ENCODE measurements around the gene TNFRSF1B.
A peak's percentile ranks its signal among the peaks of the same experiment; 100 is the strongest.

TNFRSF1B gene

DNA sequence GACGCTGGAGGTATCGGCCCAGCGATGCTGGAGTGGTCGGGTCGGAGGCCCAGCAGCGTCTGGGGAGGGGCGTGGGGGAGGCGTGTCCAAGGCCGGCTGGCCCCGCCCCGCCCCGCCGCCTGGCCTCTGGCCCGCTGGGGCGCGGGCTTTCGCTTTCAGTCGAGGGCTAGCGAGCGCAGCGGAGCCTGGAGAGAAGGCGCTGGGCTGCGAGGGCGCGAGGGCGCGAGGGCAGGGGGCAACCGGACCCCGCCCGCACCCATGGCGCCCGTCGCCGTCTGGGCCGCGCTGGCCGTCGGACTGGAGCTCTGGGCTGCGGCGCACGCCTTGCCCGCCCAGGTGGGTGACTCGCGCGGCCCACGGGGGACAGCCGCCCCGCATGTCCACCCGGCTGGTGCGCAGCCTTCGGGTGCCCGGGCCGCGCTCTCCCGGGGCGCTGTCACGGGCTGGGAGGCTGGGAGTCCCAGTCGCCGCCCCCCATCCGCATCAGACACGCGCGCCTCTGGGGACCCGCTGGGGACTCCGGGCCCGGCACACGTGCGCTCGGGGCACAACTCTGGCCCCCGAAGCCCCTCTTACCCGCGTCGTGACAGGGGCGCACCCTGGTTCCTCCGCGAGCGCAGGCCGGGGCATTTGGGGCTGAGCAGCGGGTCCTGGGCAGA, at the start of gene TNFRSF1B:
TSS of gene TNFRSF1B (plus strand) at position 158 of the 659 bp plus-strand sequence. CDS start at position 259, 101 bp downstream.
- peak; percentile 72 for DNase-seq

DNA sequence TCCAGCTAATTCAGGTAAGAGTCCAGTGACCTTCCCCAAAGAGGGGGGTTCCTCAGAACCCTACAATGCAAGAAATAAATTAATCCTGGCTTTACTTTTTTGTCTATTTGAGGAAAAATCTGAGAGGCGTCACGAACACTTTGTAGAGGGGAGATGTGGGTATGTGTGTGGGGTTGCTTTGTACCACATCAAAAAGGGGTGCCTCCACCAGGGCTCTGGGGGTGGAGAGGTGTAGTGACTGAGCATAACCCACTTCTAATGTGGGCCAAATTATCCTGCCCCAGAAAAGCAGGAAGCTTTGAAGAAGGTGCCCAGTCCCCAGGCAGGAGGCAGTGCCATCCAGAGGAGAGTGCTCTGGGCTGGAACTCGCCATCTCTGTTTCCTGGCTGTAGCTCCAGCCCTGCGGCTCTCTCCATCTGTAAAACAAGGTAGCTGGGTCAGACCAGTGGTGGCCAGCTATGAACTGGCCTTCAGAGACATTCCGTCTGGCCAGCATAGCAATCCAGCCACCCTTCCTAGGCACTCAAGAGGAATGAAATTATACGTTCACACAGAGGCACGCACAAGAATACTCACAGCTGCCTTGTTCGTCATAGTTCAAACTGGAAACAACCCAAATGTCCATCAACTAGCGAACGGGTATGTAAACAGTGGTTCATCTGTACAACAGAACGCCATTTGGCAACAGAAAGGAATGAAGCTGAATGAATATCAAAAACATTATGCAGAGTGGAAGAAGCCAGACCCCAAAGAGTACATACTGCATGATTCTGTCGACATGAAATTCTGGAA, 45.4 kb upstream of the TNFRSF1B start:
- no peak for DNase-seq

DNA sequence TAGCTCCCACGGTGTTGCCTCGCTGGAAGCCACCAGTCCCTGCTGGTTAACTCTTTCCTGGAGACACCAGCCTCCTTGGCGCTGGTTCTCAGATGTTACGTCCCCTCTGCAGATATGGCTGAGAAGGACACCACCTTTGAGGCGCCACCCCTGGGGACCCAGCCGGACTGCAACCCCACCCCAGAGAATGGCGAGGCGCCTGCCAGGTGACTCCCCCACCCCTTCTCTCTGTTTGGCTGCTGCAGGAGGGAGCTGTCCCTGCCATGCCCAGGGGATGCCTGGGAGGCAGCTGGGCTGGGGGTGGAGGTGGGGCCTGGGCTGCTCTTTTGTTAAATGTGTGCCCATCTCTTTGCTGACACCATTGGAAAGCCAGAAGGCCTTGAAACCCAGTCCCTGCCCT, 43.6 kb upstream of the TNFRSF1B start:
- DNase-seq, result no peak

DNA sequence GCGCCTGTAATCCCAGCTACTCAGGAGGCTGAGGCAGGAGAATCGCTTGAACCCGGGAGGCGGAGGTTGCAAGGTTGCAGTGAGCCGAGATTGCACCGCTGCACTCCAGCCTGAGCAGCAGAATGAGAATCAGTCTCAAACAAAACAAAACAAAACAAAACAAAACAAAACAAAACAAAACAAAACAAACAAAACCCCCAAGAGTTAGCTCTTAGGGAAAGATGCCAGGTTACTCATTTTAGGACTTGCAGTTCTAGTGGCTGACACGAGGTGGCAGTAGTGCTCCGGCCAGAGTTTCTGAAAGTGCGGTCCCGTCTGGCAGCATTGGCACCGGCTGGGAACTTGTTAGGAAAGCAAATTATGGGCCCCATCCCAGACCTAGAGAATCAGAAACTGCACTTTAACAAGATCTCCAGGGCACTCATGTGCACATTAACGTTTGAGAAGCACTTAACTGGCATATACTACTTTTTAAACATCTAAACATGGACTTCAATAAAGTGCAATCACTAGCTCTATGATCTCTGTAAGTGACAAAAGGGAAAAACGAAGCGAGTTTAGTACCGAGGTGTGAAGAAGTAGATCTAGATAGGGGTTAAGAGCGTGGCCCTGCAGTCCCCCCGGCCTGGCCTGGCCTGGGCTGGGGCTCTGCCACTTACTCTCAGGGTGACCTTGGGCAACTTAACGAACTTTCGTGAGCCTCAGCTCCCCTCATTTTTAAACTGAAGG, 41.9 kb upstream of the TNFRSF1B start:
- DNase-seq, result peak; percentile 82

DNA sequence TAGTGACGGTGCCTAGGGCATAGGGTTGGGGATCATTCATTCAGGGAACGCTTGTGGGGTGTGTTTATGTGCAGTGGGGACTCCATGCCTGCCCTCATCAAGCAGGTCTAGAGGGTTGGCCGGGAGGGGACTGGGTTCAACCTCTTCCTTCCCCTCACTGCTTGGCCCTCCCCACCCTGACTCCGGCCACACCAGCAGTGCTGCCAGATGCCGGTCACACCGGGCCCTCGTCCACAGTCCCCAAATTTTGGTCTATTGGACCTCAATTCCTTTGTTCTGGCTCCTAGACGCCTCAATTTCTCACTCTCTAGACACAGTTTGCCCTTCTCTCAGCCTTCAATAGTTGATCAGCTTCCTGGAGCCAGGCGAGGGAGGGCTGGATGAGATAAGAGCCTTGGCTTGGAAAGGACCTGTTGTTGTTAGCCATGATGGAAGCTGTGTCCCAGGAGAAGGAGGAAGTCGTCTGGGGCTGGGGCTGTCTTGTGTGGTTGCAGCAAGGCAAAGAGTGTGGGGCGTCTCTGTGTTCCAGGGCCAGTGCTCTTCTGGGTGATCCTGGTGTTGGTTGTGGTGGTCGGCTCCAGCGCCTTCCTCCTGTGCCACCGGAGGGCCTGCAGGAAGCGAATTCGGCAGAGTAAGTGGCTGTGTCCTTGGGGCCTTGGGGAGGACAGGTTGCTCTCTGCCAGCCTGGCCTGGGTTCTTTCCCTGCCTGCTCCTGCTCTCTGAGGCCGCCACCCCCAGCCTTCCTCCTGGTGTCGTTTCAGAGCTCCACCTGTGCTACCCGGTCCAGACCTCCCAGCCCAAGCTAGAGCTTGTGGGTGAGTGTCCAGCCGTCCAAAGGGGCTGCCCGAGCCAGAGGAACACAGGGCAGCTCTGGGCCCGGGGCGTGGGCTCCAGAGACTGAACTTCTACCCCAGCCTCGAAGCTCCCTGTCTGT, 41.1 kb upstream of the TNFRSF1B start:
- no peak for DNase-seq

DNA sequence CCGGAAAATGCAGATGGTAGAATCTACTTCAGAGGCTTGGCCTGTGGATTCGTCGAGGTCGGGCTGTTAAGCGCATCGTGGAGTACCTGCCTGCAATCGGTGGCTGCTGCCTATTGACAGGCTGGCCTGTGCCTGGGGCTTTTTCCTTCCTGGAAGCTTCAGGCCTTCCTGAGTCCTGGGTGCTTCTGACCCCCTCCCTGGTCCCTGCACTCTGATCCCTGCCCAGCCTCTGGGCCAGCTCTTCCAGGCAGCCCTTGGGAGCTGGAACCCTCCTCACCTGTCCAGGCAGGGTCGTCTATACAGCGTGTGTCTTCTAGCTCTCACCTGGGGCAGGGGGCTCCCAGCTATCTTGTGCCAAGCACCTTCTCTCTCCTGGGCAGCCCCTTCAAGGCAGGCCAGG, 40.0 kb upstream of the TNFRSF1B start:
- DNase-seq, result no peak

DNA sequence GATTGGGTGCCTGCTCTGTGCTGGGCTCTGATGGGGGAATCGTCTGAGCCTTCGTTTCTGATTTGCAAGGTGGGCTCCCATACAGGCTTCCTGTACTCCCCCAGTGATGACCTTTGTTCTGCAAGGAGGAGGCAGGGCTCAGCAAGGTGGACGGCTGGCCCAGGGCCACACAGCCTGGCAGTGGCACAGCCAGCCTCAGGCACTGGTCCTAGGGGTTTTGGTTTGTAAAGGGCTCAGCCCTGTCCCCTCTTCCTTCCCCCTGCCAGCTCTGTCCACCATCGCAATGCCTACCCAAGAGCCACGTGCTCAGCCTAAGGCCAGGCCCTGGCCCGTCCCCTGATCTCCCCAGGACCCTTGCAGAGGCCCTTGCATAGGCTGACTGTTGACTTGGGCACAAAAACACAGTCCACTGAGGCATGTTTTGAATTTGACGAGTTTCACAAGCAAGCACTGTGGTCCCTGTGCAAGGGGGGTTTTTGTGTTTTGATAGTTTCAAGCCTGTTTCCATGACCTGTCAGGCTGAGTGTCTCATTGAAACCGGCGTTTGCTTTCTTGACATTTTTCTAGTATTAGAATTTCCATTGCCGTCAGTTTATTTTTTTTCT, 39.5 kb upstream of the TNFRSF1B start:
- peak; percentile 52 for DNase-seq

DNA sequence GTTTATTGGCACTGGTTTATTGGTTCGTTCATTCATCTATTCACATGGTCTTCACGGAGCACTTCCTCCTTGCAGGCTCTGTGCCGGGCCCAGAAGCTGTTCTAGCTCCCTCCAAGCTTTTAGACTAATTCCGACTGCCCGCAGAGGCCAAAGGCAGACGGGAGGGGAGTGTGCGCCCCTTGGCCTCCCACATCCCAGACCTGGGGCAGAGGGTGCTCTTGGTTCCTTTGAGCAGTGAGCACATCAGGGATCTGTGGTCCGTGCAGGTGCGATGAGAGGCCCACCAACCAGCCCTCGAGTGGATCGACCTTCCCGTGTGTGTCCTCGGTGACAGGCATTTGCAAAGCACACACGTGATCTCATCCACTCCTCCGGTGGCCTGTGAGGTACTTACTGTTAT, 38.7 kb upstream of the TNFRSF1B start:
- DNase-seq, result no peak

DNA sequence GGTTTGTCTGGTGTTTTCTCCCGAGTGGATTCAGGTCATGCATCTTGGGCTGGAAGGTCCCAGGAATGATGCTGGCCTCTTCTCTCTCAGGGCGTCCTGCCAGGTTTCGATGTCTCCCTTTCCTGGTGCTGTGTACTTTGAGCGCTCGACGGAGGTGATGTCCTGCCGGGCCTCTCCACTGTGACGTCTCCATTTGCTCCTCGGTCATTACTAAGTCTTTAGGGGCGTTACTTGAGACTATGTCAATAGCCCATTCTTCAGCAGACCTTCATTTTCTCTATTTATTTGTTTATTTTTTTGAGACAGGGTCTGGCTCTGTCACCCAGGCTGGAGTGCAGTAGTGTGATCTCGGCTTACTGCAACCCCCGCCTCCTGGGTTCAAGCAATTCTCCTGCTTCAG, 37.2 kb upstream of the TNFRSF1B start:
- DNase-seq, result no peak

DNA sequence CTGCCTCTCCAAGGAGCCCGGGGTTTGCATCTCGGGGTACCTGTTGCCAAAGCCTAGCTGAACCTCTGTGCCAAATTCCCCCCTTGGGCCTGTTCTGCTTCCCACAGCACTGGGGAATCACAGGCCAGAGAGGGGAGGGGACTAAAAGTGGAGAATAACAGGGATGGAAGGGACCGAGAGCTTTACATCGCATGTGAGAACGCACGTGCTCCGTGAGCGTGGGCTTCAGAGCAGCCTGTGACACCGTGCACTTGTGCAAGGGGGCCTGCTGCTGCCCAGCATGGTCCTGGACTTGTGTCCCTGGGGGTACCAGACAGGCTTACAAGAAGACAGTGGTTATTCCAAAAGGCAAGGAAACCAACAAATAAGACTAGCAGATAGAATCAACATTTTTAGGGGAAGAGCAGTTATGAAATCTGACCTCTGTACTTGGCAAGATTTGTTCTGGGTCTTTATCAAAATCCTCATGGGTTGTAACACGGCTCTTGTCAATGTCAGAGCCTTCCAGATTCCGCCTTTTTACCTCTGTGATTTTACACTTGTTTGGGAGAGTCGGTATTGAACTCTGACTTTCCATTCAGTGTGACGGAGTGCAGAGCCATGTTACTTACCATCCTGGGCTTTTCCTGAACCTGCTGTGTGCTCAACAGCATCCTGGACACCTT, 36.2 kb upstream of the TNFRSF1B start:
- DNase-seq, result no peak

DNA sequence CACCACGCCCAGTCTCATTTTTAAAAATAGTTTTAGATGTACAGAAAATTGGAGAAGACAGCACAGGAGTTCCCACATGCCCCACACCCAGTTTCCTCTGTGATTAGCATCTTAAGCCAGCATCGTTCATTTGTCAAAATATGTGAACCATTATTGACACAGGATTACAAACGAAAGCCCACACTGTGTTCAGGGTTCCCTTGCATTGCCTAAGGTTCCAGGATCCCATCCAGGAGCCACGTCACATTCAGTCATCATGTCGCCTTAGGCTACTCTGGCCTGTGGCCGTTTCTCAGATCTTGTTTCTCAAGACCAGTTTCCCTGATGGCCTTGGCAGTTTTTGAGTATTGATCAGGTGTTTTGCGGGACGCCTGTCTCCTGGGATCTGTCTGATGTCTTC, 34.7 kb upstream of the TNFRSF1B start:
- no peak for DNase-seq

DNA sequence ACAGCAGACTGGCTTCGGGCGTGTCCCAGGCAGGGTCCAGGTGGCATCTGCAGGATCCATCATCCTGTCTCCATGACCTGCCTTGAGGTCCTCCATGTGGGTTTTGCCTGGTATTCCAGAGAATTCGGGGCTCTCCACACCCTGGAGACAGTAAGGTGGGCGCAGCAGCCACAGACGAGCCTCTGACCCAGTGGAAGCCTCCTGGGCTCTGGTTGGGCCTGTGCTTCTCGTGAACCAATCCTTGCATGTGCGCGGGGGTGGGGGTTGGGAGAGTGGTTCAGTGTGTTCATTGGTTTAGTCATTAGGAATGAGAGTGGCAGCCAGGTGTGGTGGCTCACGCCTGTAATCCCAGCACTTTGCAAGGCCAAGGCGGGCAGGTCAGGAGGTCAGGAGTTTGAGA, 32.1 kb upstream of the TNFRSF1B start:
- DNase-seq, result no peak

DNA sequence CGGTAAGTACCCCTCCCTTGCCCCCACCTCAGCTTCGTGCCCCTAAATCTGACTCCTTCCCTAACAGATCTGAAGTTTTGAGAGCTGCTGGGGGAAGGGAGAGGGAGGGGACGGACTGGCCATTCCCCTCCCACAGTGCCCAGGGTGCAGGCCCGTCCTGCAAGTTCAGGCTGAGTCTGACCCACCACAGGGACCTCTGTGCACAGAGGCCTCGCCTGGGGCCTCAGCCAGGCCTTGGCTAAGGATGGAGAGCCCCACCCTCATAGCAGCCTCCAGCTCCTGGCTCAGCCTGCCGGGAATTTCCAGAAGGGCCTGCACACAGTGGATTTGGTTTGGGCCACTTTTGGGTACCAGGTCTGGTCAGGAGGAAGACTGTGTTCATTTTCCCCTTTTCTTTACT, 31.2 kb upstream of the TNFRSF1B start:
- no peak for DNase-seq

DNA sequence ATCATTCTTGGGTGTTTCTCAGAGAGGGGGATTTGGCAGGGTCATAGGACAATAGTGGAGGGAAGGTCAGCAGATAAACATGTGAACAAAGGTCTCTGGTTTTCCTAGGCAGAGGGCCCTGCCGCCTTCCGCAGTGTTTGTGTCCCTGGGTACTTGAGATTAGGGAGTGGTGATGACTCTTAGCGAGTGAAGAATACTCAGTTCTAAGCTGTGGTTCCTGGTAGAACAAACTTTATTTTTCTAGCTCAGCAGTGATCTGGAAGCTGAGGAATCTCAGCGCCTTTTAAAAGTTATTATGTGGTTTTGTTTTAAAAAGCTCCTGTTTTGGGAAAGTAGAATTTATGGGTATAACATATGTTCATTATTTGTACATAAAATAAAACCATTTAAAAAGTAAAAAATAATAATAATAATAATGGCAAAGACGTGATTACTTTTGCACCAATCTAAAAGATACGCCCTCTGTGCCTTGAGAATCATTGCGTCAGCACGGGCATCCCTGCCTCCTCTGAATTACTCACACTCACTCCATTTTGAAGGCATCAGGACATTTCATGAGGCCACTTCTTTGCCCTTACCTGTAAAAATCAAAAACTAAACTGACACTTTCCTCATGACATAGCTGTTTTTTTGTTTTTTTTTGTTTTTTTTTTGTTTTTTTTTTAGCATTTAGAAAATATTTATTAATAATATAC, 29.7 kb upstream of the TNFRSF1B start:
- no peak for DNase-seq

DNA sequence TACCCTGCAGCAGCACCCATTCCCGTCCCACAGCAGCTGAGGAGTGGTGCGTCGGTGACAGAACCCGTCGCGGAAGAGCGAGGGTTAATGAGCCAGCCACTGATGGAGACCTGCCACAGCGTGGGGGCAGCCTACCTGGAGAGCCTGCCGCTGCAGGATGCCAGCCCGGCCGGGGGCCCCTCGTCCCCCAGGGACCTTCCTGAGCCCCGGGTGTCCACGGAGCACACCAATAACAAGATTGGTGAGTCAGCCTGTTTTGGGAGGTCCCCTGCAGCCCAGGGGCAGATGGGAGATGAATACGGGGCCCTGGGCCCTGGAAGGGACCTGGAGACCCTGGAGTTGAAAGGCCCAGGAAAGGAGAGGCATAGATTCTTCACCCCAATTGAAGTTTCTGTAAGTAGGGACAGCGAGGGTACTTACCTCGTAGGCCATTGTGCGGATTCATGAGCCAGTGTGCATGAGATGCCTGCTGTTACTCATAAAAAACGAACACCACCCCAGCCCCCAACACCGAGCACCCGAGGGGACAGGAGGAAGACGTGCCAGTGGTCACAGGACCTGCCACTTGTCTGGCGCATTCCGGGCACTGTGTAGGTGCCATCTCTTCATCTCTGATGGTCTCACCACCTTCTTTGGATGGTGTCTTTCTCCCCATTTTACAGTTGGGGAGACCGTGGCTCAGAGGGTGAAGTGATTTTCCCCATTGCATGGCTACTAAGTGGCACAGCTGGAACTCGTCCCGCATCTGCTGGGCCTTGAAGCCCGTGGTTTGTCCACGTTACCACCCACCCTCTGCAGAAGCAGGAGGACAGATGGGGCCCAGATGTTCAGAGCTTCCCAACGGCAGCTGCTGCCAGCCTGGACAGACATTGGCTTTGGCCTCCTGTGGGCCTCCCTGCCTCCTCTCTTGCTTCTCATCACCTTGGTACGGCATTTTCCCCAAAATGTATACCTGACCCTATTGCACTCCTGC, 28.3 kb upstream of the TNFRSF1B start:
- DNase-seq, result no peak

DNA sequence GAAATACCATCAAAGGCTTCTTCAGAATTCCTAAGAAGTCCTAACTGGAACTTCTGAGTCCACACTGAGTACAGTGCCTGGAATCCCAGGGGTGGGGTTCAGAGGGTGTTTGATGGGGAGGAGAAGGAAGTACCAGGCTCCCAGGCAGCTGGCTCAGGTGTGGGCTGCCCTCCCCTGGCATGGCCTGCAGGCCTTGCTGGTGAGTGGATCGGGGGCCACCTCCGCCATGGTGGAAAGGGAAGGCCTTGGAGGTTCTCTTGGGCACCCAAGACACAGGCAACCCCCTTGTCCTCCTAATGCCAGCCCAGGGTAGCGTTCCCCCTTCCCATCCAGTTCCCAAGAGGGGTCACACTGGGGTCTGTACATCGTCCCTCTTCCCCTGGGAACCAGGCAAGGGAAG, 26.8 kb upstream of the TNFRSF1B start:
- DNase-seq, result no peak

DNA sequence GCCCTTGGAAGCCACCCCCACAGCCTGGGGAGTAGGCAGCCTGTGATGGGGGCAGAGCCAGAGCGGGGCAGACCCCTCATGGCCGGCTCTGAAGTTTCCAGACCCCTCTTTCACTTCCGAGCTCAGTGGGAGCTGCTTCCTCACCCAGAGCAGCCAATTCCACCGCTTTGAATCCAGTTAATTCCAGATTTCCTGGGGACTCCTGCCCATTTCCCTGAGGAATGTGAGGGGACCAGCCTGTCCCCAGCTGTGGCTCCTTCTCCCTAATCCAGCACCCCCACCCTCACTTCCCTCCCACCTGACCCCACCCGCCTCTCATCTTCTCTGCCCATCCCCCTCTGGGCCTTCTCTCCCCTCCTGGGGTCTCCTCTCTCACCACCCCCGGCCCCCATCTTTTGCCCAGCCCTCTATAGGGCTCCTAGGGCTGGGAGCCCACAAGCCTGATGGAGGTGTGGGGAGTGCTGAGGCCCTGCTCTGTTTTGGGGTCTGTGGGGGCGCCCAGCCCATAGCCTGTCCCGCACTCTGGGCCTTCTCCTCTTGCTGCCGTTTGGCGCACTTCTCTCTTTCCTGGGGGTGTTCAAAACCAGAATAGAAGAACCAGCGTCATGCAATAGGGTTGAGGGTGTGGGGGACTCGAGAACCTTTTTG, 26.2 kb upstream of the TNFRSF1B start:
- no peak for DNase-seq

DNA sequence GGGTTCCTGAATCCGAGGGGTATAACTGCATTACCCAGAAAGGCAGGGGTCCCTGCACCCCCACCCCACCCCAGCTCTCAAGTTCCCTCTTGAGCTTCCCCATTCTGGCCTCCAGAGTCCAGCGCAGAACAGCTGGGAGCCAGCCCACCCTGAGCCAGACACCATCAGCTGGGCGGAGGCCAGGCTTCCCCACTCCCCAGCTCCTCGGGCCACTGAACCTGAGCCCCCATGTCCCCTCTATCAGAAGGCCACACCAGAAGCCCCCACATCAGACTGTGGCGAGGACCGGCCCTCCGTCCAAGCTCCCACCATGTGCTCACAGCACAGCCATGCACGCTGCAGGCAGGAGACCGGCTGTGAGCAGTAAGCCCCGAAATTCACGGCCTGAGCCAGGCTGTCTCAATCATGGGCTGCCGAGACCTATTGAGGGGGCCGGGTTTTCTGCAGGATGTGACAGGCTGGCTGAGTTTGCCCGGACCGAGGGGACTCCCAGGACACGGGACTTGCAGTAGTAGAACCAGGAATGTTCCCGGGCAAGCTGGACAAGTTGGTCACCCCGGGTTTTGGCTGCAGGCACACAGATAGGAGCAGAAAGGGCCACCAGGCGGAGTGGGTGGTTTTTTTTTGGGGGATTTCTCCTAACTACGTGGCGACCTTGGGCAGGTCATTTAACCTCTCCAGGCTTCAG, 25.5 kb upstream of the TNFRSF1B start:
- no peak for DNase-seq
